Gastroesophageal sphincter (tissue), 3 donors: ENCODE measurements around the gene STARD10.

ENCODE experiments used
- CTCF ChIP-seq, 4 experiments: fragments of 200-600 bp in 2 of 4; fragments of 450-650 bp in 2 of 4; sonication (generic) in 1 of 4; IDR thresholded peaks; one replicate each; pipeline ENCODE4 v1.5.1; 2017 to 2019; ENCODE audit warnings: antibody characterized with exemption in 4 of 4, mild to moderate bottlenecking in 2 of 4, moderate library complexity in 2 of 4
- POLR2A ChIP-seq, 2 donors: fragments of 450-650 bp; IDR thresholded peaks; one replicate each; pipeline ENCODE4 v1.6.1; 2017; ENCODE audit warnings: antibody characterized with exemption in 2 of 2, mild to moderate bottlenecking in 2 of 2, moderate library complexity in 1 of 2

GRCh38 chr11:72792437-72793021, 1.3 kb downstream of the STARD10 start:
- TF ChIP-seq CTCF (IDR thresholded peaks at IDR 0.05) (no peak), POLR2A (IDR thresholded peaks at IDR 0.05) (no peak)
